ENCODE data around the gene TOP1.

The TOP1 gene

GRCh38 chr20:41152108-41152757, 123.6 kb downstream of the TOP1 start:
- no peak for DNase-seq (ENCODE audit: low read depth)
- no peak overlapping the region for H3K4me3 ChIP-seq (ENCODE audit: low read depth, low read length)

GRCh38 chr20:41154436-41155176, 126.0 kb downstream of the TOP1 start:
- H3K4me3 ChIP-seq (ENCODE audit: low read depth, low read length), result no peak overlapping the region
- DNase-seq (ENCODE audit: low read depth), result no peak

- DNase-seq (ENCODE audit: low read depth), result no peak
- no peak overlapping the region for H3K4me3 ChIP-seq (ENCODE audit: low read depth, low read length)
Measured at GRCh38 chr20:41155261-41155660, 126.6 kb downstream of the TOP1 start.

- DNase-seq (ENCODE audit: low read depth), result no peak
- H3K4me3 ChIP-seq (ENCODE audit: low read depth, low read length), result no peak overlapping the region
Measured at GRCh38 chr20:41158082-41158625, 129.5 kb downstream of the TOP1 start.

- DNase-seq (ENCODE audit: low read depth), result no peak
- no peak overlapping the region for H3K4me3 ChIP-seq (ENCODE audit: low read depth, low read length)
Measured at GRCh38 chr20:41159547-41159946, 130.9 kb downstream of the TOP1 start.

- DNase-seq (ENCODE audit: low read depth), result no peak
- H3K4me3 ChIP-seq (ENCODE audit: low read depth, low read length), result no peak overlapping the region
Measured at GRCh38 chr20:41160686-41161085, 132.1 kb downstream of the TOP1 start.

- DNase-seq (ENCODE audit: low read depth), result no peak
- no peak overlapping the region for H3K4me3 ChIP-seq (ENCODE audit: low read depth, low read length)
Measured at GRCh38 chr20:41161886-41162285, 133.3 kb downstream of the TOP1 start.

- H3K4me3 ChIP-seq (ENCODE audit: low read depth, low read length), result no peak overlapping the region
- DNase-seq (ENCODE audit: low read depth), result no peak
Measured at GRCh38 chr20:41162396-41162795, 133.8 kb downstream of the TOP1 start.

- no peak overlapping the region for H3K4me3 ChIP-seq (ENCODE audit: low read depth, low read length)
- no peak for DNase-seq (ENCODE audit: low read depth)
Measured at GRCh38 chr20:41163821-41164220, 135.2 kb downstream of the TOP1 start.

- H3K4me3 ChIP-seq (ENCODE audit: low read depth, low read length), result no peak overlapping the region
- no peak for DNase-seq (ENCODE audit: low read depth)
Measured at GRCh38 chr20:41165001-41165882, 136.6 kb downstream of the TOP1 start.

- no peak for DNase-seq (ENCODE audit: low read depth)
- H3K4me3 ChIP-seq (ENCODE audit: low read depth, low read length), result no peak overlapping the region
Measured at GRCh38 chr20:41166201-41167117, 137.8 kb downstream of the TOP1 start.

- H3K4me3 ChIP-seq (ENCODE audit: low read depth, low read length), result no peak overlapping the region
- DNase-seq (ENCODE audit: low read depth), result no peak
Measured at GRCh38 chr20:41167118-41167470, 138.5 kb downstream of the TOP1 start.

GRCh38 chr20:41167481-41168253, 139.0 kb downstream of the TOP1 start:
- no peak for DNase-seq (ENCODE audit: low read depth)
- no peak overlapping the region for H3K4me3 ChIP-seq (ENCODE audit: low read depth, low read length)

- no peak for DNase-seq (ENCODE audit: low read depth)
- H3K4me3 ChIP-seq (ENCODE audit: low read depth, low read length), result no peak overlapping the region
Measured at GRCh38 chr20:41168281-41169161, 139.9 kb downstream of the TOP1 start.

GRCh38 chr20:41169162-41169690, 140.6 kb downstream of the TOP1 start:
- no peak overlapping the region for H3K4me3 ChIP-seq (ENCODE audit: low read depth, low read length)
- no peak for DNase-seq (ENCODE audit: low read depth)

GRCh38 chr20:41169791-41170351, 141.2 kb downstream of the TOP1 start:
- DNase-seq (ENCODE audit: low read depth), result no peak
- H3K4me3 ChIP-seq (ENCODE audit: low read depth, low read length), result no peak overlapping the region
